ENCODE measurements around the gene DDA1.

The DDA1 gene

GRCh38 chr19:17309198-17309964 lies at the start of gene DDA1:
TSS of gene DDA1 (plus strand) at chr19:17309563. CDS start at chr19:17309655, 92 bp downstream.
- Histone ChIP-seq H3K36me3 (ENCODE audit: insufficient read depth, low read depth, low read length) (peaks cover 16% of the 10 kb centered on the region), H3K27me3 (ENCODE audit: insufficient read depth, low read length) (no peaks in the 10 kb centered on the region), H3K9me3 (ENCODE audit: insufficient read depth, low read depth, low read length) (no peaks in the 10 kb centered on the region), H3K9ac (ENCODE audit: low read depth, low read length) (peak within 1 kb of the TSS; percentile 75; the same call in 1 of the 2 replicates), H3K27ac (ENCODE audit: low read length) (no peak within 1 kb of the TSS), H3K4me1 (ENCODE audit: insufficient read depth, low read length) (peaks cover 7% of the 10 kb centered on the region; the same call in 1 of the 2 replicates), H3K4me3 (ENCODE audit: low read length) (peak within 1 kb of the TSS; percentile 77)

DNA sequence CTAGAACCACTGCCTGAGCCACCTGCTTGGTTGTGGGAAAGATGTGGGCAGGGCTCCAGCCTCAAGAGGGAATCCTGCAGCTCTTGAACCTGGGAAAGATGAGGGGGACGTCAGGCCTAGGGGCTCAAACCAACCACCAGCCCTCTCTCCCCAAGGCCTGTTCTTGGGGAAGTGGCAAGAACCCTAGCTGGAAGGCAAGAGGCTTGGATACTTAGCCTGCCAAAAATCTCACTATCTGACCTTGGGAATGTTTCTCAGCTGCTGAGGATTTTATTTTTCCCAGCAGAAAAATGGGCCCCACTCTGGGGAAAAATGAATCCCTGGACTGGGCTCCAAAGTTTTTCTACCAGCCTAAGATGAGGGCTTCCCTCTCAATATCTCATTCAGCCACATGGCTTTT lies 49.4 kb upstream of the DDA1 start:
- Histone ChIP-seq H3K9ac (ENCODE audit: low read depth, low read length) (no peak overlapping the region), H3K27ac (ENCODE audit: low read length) (no peak overlapping the region), H3K36me3 (ENCODE audit: insufficient read depth, low read depth, low read length) (peaks cover 6% of the 10 kb centered on the region; the same call in 1 of the 2 replicates), H3K4me3 (ENCODE audit: low read length) (no peak overlapping the region), H3K9me3 (ENCODE audit: insufficient read depth, low read depth, low read length) (no peaks in the 10 kb centered on the region), H3K4me1 (ENCODE audit: insufficient read depth, low read length) (peaks cover 4% of the 10 kb centered on the region; the same call in 1 of the 2 replicates), H3K27me3 (ENCODE audit: insufficient read depth, low read length) (no peaks in the 10 kb centered on the region)

DNA sequence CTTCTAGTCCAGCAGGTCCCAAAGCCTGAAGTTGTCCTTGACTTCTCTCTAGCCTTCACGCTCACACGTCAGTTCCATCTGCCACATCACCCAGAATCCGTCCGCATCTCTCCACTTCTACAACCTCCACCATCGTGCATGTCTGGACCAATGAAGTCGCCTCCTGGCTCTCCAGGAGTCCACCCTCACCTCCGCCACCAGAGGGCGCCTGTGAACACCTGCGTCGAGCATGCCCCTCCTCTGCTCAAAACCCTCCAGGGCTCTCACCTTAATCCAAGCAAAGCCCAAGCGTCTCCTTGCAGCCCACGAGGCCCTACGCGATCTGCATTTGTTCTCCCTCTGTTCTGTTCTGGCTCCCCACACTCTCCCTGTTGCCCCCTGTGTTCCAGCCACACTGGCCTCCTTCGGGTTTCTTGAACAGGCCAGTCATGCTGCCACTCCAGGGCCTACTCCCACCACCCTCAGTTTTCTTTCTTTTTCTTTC lies 48.5 kb upstream of the DDA1 start:
- Histone ChIP-seq H3K9ac (ENCODE audit: low read depth, low read length) (peak overlapping the region; percentile 41; the same call in 1 of the 2 replicates), H3K4me1 (ENCODE audit: insufficient read depth, low read length) (peaks cover 4% of the 10 kb centered on the region; the same call in 1 of the 2 replicates), H3K4me3 (ENCODE audit: low read length) (no peak overlapping the region), H3K9me3 (ENCODE audit: insufficient read depth, low read depth, low read length) (no peaks in the 10 kb centered on the region), H3K27me3 (ENCODE audit: insufficient read depth, low read length) (no peaks in the 10 kb centered on the region), H3K27ac (ENCODE audit: low read length) (peak overlapping the region; percentile 35), H3K36me3 (ENCODE audit: insufficient read depth, low read depth, low read length) (peaks cover 5% of the 10 kb centered on the region; the same call in 1 of the 2 replicates)

- Histone ChIP-seq H3K27ac (ENCODE audit: low read length) (no peak overlapping the region), H3K4me1 (ENCODE audit: insufficient read depth, low read length) (peaks cover 4% of the 10 kb centered on the region; the same call in 1 of the 2 replicates), H3K4me3 (ENCODE audit: low read length) (no peak overlapping the region), H3K27me3 (ENCODE audit: insufficient read depth, low read length) (no peaks in the 10 kb centered on the region), H3K9me3 (ENCODE audit: insufficient read depth, low read depth, low read length) (no peaks in the 10 kb centered on the region), H3K9ac (ENCODE audit: low read depth, low read length) (no peak overlapping the region), H3K36me3 (ENCODE audit: insufficient read depth, low read depth, low read length) (no peaks in the 10 kb centered on the region; the same call in 1 of the 2 replicates)
These were observed 46.8 kb upstream of the DDA1 start for GRCh38 chr19:17262557-17262956.

DNA sequence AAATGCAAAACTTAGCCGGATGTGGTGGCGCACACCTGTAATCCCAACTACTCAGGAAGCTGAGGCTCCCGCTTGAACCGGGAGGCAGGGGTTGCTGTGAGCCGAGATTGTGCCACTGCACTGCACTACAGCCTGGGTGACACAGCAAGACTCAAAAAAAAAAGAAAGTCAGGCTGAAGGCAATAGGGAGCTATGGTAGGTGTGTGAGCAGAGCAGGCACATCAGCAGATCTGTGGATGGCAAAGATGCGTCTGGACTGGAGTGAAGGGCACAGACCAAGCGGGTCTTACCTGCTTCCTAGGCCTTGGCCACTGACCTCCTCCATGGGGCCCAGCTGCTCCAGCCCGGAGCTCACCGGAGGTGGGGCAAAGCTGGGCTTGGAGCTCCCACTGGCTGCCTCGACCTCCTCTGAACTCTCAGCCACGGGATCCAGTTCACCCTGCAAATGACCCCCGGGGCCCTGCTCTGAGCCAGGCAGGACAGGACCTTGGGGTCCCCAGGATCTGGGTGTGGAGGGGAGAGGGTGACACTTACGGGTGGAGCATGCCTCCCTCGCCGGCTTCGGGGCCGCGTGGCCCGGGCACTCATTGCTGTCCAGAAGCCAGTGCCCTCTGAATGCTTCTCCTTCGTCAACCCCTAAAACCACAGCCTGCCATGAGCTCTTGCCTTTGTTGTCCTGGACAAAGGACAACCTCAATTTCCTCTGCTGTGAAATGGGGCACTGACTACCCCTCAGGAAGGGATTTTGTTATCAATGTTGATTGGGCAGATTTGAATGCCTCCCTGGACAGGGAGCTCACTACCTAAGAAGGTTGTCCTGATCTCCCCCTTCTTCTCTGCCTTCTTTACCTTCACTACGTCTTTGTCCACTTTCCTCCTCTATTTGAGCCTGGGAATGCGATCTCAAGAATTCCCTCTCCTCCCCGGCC lies 45.4 kb upstream of the DDA1 start:
- peak overlapping the region; percentile 6; the same call in 1 of the 2 replicates for H3K4me3 ChIP-seq (ENCODE audit: low read length)
- H3K36me3 ChIP-seq (ENCODE audit: insufficient read depth, low read depth, low read length): peaks cover 3% of the 10 kb centered on the region; the same call in 1 of the 2 replicates
- no peaks in the 10 kb centered on the region for H3K9me3 ChIP-seq (ENCODE audit: insufficient read depth, low read depth, low read length)
- H3K27me3 ChIP-seq (ENCODE audit: insufficient read depth, low read length): no peaks in the 10 kb centered on the region
- peak overlapping the region; percentile 46 for H3K27ac ChIP-seq (ENCODE audit: low read length)
- peak overlapping the region; percentile 38; the same call in 1 of the 2 replicates for H3K9ac ChIP-seq (ENCODE audit: low read depth, low read length)
- peaks cover 4% of the 10 kb centered on the region; the same call in 1 of the 2 replicates for H3K4me1 ChIP-seq (ENCODE audit: insufficient read depth, low read length)

DNA sequence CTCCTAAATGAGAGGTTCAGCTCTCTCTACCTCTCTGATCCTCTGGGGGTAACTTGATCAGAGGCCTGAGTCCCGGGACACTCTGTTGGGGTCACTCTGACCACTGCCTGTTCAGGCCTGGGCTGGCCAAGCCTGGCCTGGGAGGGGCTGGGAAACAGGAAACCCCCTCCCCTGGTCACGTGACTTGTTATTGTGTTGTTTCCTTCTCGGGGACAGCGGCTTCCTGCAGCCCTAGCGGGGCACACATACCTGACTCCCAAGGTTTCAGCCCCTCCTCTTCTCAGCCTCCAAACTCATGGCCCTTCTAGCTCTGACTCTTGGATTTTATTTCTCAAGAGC lies 44.8 kb upstream of the DDA1 start, which contains the start of gene USHBP1:
TSS of gene USHBP1 (minus strand) at position 105 of the 339 bp plus-strand sequence. CDS start 446 bp downstream, outside the sequence.
- Histone ChIP-seq H3K27me3 (ENCODE audit: insufficient read depth, low read length) (no peaks in the 10 kb centered on the region), H3K27ac (ENCODE audit: low read length) (peak within 1 kb of the TSS; percentile 46), H3K9me3 (ENCODE audit: insufficient read depth, low read depth, low read length) (no peaks in the 10 kb centered on the region), H3K9ac (ENCODE audit: low read depth, low read length) (peak within 1 kb of the TSS; percentile 54; the same call in 1 of the 2 replicates), H3K4me1 (ENCODE audit: insufficient read depth, low read length) (peaks cover 4% of the 10 kb centered on the region; the same call in 1 of the 2 replicates), H3K36me3 (ENCODE audit: insufficient read depth, low read depth, low read length) (peaks cover 6% of the 10 kb centered on the region; the same call in 1 of the 2 replicates), H3K4me3 (ENCODE audit: low read length) (peak within 1 kb of the TSS; percentile 6; the same call in 1 of the 2 replicates)

- H3K4me3 ChIP-seq (ENCODE audit: low read length): no peak overlapping the region
- no peaks in the 10 kb centered on the region for H3K27me3 ChIP-seq (ENCODE audit: insufficient read depth, low read length)
- peaks cover 4% of the 10 kb centered on the region; the same call in 1 of the 2 replicates for H3K4me1 ChIP-seq (ENCODE audit: insufficient read depth, low read length)
- H3K27ac ChIP-seq (ENCODE audit: low read length): no peak overlapping the region
- H3K9me3 ChIP-seq (ENCODE audit: insufficient read depth, low read depth, low read length): no peaks in the 10 kb centered on the region
- H3K36me3 ChIP-seq (ENCODE audit: insufficient read depth, low read depth, low read length): peaks cover 12% of the 10 kb centered on the region
- H3K9ac ChIP-seq (ENCODE audit: low read depth, low read length): no peak overlapping the region
These were observed 43.3 kb upstream of the DDA1 start for GRCh38 chr19:17266026-17266425.

DNA sequence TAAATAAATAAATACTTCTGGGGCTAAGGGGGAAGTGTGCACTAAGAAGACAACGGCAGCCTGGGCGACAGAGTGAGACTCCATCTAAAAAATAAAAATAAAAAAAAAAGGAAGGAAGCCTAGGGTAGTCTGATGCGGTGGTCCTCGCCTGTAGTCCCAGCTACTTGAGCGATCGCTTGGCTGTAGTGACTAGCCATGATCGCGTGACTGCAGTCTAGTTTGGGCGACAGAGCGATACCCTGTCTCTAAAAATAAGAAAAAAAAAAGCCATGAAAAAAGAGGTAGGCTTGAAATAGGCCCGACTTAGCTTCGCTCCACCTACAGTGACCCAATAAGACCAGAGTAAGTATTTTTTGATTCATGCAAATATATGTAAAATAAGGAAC lies 42.8 kb upstream of the DDA1 start:
- no peaks in the 10 kb centered on the region for H3K9me3 ChIP-seq (ENCODE audit: insufficient read depth, low read depth, low read length)
- peaks cover 18% of the 10 kb centered on the region for H3K36me3 ChIP-seq (ENCODE audit: insufficient read depth, low read depth, low read length)
- H3K27ac ChIP-seq (ENCODE audit: low read length): no peak overlapping the region
- peaks cover 4% of the 10 kb centered on the region; the same call in 1 of the 2 replicates for H3K4me1 ChIP-seq (ENCODE audit: insufficient read depth, low read length)
- H3K4me3 ChIP-seq (ENCODE audit: low read length): peak overlapping the region; percentile 12; the same call in 1 of the 2 replicates
- H3K9ac ChIP-seq (ENCODE audit: low read depth, low read length): no peak overlapping the region
- no peaks in the 10 kb centered on the region for H3K27me3 ChIP-seq (ENCODE audit: insufficient read depth, low read length)

GRCh38 chr19:17266975-17267788 lies 42.2 kb upstream of the DDA1 start, which contains the start of gene BABAM1:
TSS of gene BABAM1 (plus strand) at chr19:17267443. CDS start at chr19:17268807, 1,364 bp downstream.
- no peaks in the 10 kb centered on the region for H3K27me3 ChIP-seq (ENCODE audit: insufficient read depth, low read length)
- H3K9me3 ChIP-seq (ENCODE audit: insufficient read depth, low read depth, low read length): no peaks in the 10 kb centered on the region
- peaks cover 4% of the 10 kb centered on the region; the same call in 1 of the 2 replicates for H3K4me1 ChIP-seq (ENCODE audit: insufficient read depth, low read length)
- H3K4me3 ChIP-seq (ENCODE audit: low read length): peak within 1 kb of the TSS; percentile 99
- H3K36me3 ChIP-seq (ENCODE audit: insufficient read depth, low read depth, low read length): peaks cover 24% of the 10 kb centered on the region
- peak within 1 kb of the TSS; percentile 97 for H3K9ac ChIP-seq (ENCODE audit: low read depth, low read length)
- peak within 1 kb of the TSS; percentile 45 for H3K27ac ChIP-seq (ENCODE audit: low read length)

DNA sequence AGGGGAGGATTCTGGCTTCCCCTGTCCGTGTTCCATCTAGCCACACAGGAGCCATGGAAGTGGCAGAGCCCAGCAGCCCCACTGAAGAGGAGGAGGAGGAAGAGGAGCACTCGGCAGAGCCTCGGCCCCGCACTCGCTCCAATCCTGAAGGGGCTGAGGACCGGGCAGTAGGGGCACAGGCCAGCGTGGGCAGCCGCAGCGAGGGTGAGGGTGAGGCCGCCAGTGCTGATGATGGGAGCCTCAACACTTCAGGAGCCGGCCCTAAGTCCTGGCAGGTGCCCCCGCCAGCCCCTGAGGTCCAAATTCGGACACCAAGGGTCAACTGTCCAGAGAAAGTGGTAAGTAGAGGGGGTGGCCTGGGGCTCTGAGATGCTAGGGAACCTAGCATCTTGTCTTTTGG lies 40.6 kb upstream of the DDA1 start:
- Histone ChIP-seq H3K9ac (ENCODE audit: low read depth, low read length) (no peak overlapping the region), H3K27me3 (ENCODE audit: insufficient read depth, low read length) (no peaks in the 10 kb centered on the region), H3K4me1 (ENCODE audit: insufficient read depth, low read length) (peaks cover 4% of the 10 kb centered on the region; the same call in 1 of the 2 replicates), H3K27ac (ENCODE audit: low read length) (no peak overlapping the region), H3K36me3 (ENCODE audit: insufficient read depth, low read depth, low read length) (peaks cover 31% of the 10 kb centered on the region), H3K4me3 (ENCODE audit: low read length) (no peak overlapping the region), H3K9me3 (ENCODE audit: insufficient read depth, low read depth, low read length) (no peaks in the 10 kb centered on the region)

Measured in iPS-20b (cell line).